CD4-positive, alpha-beta T cell (primary cell): ENCODE measurements around the gene MYBL2. TPM values are rescaled to one million over a fixed set of nuclear protein-coding genes. Genes with fewer than 3 reads are reported as not detected.
"Not testable (repeated sequence)": the region's sequence is repeated elsewhere in the genome, so short reads cannot be mapped to it uniquely, and the experiment has no call there.

ENCODE experiments used
- ATAC-seq: fragments of 200-7000 bp; cut with Tn5 transposase; one replicate; pipeline ENCODE4 v1.10.0; 2022; ENCODE audit warnings: mild to moderate bottlenecking; ENCODE audit not compliant: poor library complexity
- CTCF ChIA-PET: fragments of 350-600 bp; sonication (Branson Sonifier 250); formaldehyde crosslinking; loops from one replicate; lab custom pipeline; 2021; ENCODE audit warnings: antibody characterized with exemption, inconsistent platforms; lab: Charles Lee
- POLR2A ChIA-PET: fragments of 350-600 bp; sonication (Branson Sonifier 250); formaldehyde crosslinking; loops from one replicate; lab custom pipeline; 2021; ENCODE audit warnings: antibody characterized with exemption, inconsistent platforms; lab: Charles Lee
- DNase-seq, 14 experiments: peaks; one replicate each; pipeline ENCODE4 v3.0.0-alpha.2; 2013 to 2020; ENCODE audit warnings: mixed read lengths in 2 of 14
- H3K27ac ChIP-seq, 2 donors: one replicate each; pipeline versions ENCODE4 v1.5.1 to v1.7.0; 2013; ENCODE audit warnings: low read length in 2 of 2, low read depth in 1 of 2, mild to moderate bottlenecking in 1 of 2
- H3K27me3 ChIP-seq, 2 experiments: 1 replicate in 1 of 2; 2 replicates in 1 of 2; pipeline versions ENCODE4 v1.6.1 to v1.7.0; 2013; ENCODE audit warnings: low read length in 2 of 2, control low read depth in 1 of 2, mild to moderate bottlenecking in 1 of 2, moderate library complexity in 1 of 2; ENCODE audit not compliant: insufficient read depth in 2 of 2, control insufficient read depth in 1 of 2
- H3K36me3 ChIP-seq: one replicate; pipeline ENCODE4 v1.6.1; 2013; ENCODE audit warnings: low read length, control low read depth; ENCODE audit not compliant: insufficient read depth
- H3K4me1 ChIP-seq: one replicate; pipeline ENCODE4 v1.6.1; 2013; ENCODE audit warnings: low read length, control low read depth; ENCODE audit not compliant: insufficient read depth
- H3K4me3 ChIP-seq: one replicate; pipeline ENCODE4 v1.5.1; 2013; ENCODE audit warnings: mild to moderate bottlenecking, low read length, moderate library complexity
- H3K9me3 ChIP-seq, 2 experiments: 1 replicate in 1 of 2; 2 replicates in 1 of 2; pipeline versions ENCODE4 v1.6.1 to v1.7.0; 2013; ENCODE audit warnings: low read length in 2 of 2, mild to moderate bottlenecking in 2 of 2, control low read depth in 1 of 2, moderate library complexity in 1 of 2; ENCODE audit not compliant: control insufficient read depth in 1 of 2, insufficient read depth in 1 of 2
- H3K27ac Mint-ChIP-seq: one replicate; pipeline ENCODE4 v1.8.0; 2020; ENCODE audit warnings: mixed read lengths
- H3K27me3 Mint-ChIP-seq: one replicate; pipeline ENCODE4 v1.8.0; 2021; ENCODE audit warnings: mixed read lengths
- H3K36me3 Mint-ChIP-seq: one replicate; pipeline ENCODE4 v1.8.0; 2021; ENCODE audit warnings: low read depth, mixed read lengths
- H3K4me1 Mint-ChIP-seq: one replicate; pipeline ENCODE4 v1.8.0; 2021; ENCODE audit warnings: low read depth, mixed read lengths
- H3K4me3 Mint-ChIP-seq: one replicate; pipeline ENCODE4 v1.8.0; 2020; ENCODE audit warnings: mild to moderate bottlenecking, mixed read lengths
- H3K9me3 Mint-ChIP-seq: one replicate; pipeline ENCODE4 v1.8.0; 2020; ENCODE audit warnings: mixed read lengths
- intact Hi-C, 2 experiments: fragments of 100-400 bp; cut with DNase I in 1 of 2; cut with micrococcal nuclease in 1 of 2; formaldehyde crosslinking; loops; one replicate each; pipeline versions ENCODE4 v1.15.1 to v1.9.0; 2023 to 2025; cut with DNase I, micrococcal nuclease
- total RNA-seq, 174 experiments: library from RNA in 2 of 174; stranded (reverse) in 2 of 174; gene quantifications; one replicate each; pipeline ENCODE4 v1.2.3 and lab custom pipeline; 2021 to 2026
- TF ChIP-seq, protein P1 (sequence below): fragments of 200-600 bp; IDR thresholded peaks from one replicate; pipeline ENCODE4 v1.8.0; 2022; ENCODE audit warnings: antibody characterized with exemption, mild to moderate bottlenecking

The MYBL2 gene
- total RNA-seq, 2 experiments from 2014 or later = 0.56 to 0.69 TPM

DNA sequence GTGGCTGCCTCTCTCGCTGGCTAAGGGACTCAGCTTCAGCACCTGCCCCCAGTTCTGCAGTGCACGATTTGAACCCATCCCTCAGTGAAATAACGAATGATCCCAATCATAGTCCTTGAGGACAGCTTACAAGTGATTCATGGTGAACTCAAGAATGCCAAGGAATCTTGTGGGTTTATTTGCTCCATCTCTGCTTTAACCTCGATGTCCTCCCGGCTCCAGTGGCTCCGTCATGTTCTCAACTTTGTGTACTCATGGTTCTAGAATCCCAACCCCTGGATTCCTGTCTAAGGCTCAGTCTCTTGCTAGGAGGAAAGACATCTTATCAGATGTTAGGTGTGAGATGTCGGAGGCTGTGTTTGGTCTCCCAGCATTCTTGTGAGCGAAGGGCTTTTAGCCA is 88.9 kb downstream of the MYBL2 start:
- Histone ChIP-seq H3K27me3 (no peaks in the 10 kb centered on the region), H3K27ac (no peak overlapping the region), H3K4me3 (no peak overlapping the region), H3K36me3 (no peaks in the 10 kb centered on the region), H3K9me3 (no peaks in the 10 kb centered on the region), H3K4me1 (peaks cover 20% of the 10 kb centered on the region)
- Mint-ChIP-seq H3K27ac (no peak overlapping the region), H3K4me1 (peaks cover 17% of the 10 kb centered on the region), H3K4me3 (no peak overlapping the region), H3K9me3 (no peaks in the 10 kb centered on the region), H3K27me3 (no peaks in the 10 kb centered on the region), H3K36me3 (no peaks in the 10 kb centered on the region)
- CTCF ChIA-PET = no interaction called here
- intact Hi-C loops = no loop called here
- POLR2A ChIA-PET = interaction anchor here (0.6 kb wide), 1 partner anchor 69 kb away, joined by 3 read pairs; no protein-coding TSS in a partner anchor
- no peak for ATAC-seq
- TF ChIP-seq, protein P1, sequence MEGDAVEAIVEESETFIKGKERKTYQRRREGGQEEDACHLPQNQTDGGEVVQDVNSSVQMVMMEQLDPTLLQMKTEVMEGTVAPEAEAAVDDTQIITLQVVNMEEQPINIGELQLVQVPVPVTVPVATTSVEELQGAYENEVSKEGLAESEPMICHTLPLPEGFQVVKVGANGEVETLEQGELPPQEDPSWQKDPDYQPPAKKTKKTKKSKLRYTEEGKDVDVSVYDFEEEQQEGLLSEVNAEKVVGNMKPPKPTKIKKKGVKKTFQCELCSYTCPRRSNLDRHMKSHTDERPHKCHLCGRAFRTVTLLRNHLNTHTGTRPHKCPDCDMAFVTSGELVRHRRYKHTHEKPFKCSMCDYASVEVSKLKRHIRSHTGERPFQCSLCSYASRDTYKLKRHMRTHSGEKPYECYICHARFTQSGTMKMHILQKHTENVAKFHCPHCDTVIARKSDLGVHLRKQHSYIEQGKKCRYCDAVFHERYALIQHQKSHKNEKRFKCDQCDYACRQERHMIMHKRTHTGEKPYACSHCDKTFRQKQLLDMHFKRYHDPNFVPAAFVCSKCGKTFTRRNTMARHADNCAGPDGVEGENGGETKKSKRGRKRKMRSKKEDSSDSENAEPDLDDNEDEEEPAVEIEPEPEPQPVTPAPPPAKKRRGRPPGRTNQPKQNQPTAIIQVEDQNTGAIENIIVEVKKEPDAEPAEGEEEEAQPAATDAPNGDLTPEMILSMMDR = no peak
- DNase-seq = no peak

DNA sequence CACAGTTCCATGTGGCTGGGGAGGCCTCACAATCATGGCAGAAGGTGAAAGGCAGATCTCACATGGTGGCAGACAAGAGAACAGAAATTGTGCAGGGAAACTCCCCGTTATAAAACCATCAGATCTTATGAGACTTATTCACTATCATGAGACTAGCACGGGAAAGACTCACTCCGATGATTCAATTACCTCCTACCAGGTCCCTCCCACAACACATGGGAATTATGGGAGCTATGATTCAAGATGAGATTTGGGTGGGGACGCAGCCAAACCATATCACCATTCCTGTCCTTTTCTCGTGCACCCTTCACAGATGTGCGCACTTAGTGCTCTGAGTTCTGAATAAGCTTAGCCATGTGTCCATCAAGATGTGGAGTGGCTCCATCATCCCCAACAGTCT is 91.0 kb downstream of the MYBL2 start:
- H3K9me3 Mint-ChIP-seq, H3K4me1 ChIP-seq, ATAC-seq, H3K36me3 ChIP-seq, H3K4me3 Mint-ChIP-seq, H3K4me1 Mint-ChIP-seq, DNase-seq, H3K27ac ChIP-seq, H3K27ac Mint-ChIP-seq, CTCF ChIA-PET, H3K36me3 Mint-ChIP-seq, H3K27me3 Mint-ChIP-seq, H3K27me3 ChIP-seq, H3K9me3 ChIP-seq, POLR2A ChIA-PET, intact Hi-C loops, H3K4me3 ChIP-seq: not testable (repeated sequence)

DNA sequence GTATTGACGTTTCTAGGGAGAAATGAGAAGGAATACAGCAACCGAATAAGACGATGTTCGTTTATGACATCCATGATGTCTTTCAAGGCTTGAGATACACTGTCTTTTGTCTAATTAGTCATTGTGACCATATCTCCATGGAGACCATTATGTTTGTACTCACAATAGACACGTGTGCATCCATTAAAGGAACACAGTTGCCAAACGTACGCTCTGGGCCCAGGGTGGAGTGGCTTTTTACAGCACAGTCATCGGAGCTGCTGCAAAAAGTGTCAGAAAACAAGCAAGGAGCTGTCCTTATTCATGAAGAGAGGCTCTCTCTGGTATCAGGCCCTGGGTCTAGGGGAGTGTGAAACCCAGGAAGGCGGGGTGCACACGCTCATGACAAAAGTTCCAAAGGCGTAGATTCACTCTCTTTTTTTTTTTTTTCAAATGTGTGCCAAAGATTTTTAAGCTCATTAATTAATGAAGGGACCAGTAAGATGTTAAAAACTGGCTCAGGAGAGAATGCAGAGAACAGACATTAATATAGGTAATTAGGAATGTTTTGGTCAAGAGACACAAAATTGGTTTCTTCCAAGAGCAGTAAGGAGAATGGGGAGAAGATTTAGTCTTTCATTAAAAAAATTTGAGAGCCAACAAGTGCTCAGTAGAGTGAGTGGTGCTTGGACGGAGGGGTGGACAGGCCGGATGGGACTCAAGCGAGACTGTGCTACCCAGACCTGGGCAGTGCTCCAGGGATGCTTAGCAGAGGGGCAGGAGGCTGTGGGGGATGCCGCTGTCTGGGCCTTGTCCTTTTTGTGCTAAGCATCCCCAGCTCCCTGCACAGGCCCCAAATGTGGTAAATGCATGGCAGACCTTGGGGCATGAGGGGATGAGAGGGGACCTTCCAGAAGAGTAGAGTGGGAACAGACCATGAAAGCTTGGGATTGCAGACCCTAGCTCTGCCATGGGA is 94.7 kb downstream of the MYBL2 start:
- no peaks in the 10 kb centered on the region for H3K4me1 Mint-ChIP-seq
- no peaks in the 10 kb centered on the region for H3K9me3 Mint-ChIP-seq
- peak in 1 of 14 experiments; percentile 21 for DNase-seq
- Histone ChIP-seq H3K4me1 (no peaks in the 10 kb centered on the region), H3K27ac (no peak overlapping the region), H3K36me3 (no peaks in the 10 kb centered on the region), H3K27me3 (no peaks in the 10 kb centered on the region), H3K9me3 (no peaks in the 10 kb centered on the region), H3K4me3 (no peak overlapping the region)
- H3K4me3 Mint-ChIP-seq = no peak overlapping the region
- POLR2A ChIA-PET = no interaction called here
- CTCF ChIA-PET = no interaction called here
- H3K27ac Mint-ChIP-seq = no peak overlapping the region
- H3K27me3 Mint-ChIP-seq = no peaks in the 10 kb centered on the region
- ATAC-seq = peak; percentile 26
- no peaks in the 10 kb centered on the region for H3K36me3 Mint-ChIP-seq
- intact Hi-C loops = no loop called here
- TF ChIP-seq, protein P1 = no peak
